Measurements from ENCODE around the gene GLI3.

Gene GLI3

GRCh38 chr7:42198974-42199668 lies 37.9 kb downstream of the GLI3 start:
- Histone ChIP-seq H3K4me1 (ENCODE audit: control insufficient read depth, insufficient read depth, low read length) (peaks cover 5% of the 10 kb centered on the region; the same call in 1 of the 2 replicates), H3K4me3 (ENCODE audit: low read depth, low read length) (no peak overlapping the region), H3K9me3 (ENCODE audit: control insufficient read depth, insufficient read depth, low read depth, low read length) (no peaks in the 10 kb centered on the region), H3K36me3 (ENCODE audit: control insufficient read depth in 2 of 2, insufficient read depth in 1 of 2, low read length in 2 of 2) (peaks cover 0 to 9% of the 10 kb centered on the region in 2 experiments; a peak in 1 of 3 replicates), H3K27ac (ENCODE audit: extremely low read depth, low read depth, low read length) (no peak overlapping the region)
- ChIA-PET CTCF (interaction anchor here (1.1 kb wide), 1 partner anchor 1280 kb away, joined by 3 read pairs; no protein-coding TSS in a partner anchor), POLR2A (no interaction called here)
- no peak for TF ChIP-seq MYNN (tag by site-specific recombination; IDR thresholded peaks at IDR 0.05; ENCODE audit: borderline replicate concordance)

- peaks cover 13% of the 10 kb centered on the region for H3K4me1 ChIP-seq (ENCODE audit: control insufficient read depth, insufficient read depth, low read length)
- TF ChIP-seq EGR2 (tag by site-specific recombination; IDR thresholded peaks at IDR 0.05; ENCODE audit: low read depth) (0 out of 2 replicates have a peak, but pooled peaks have one; percentile 44), ZFHX2 (tag by site-specific recombination; conservative IDR thresholded peaks at IDR 0.05) (peak; percentile 50)
- TF ChIP-seq, protein P1, sequence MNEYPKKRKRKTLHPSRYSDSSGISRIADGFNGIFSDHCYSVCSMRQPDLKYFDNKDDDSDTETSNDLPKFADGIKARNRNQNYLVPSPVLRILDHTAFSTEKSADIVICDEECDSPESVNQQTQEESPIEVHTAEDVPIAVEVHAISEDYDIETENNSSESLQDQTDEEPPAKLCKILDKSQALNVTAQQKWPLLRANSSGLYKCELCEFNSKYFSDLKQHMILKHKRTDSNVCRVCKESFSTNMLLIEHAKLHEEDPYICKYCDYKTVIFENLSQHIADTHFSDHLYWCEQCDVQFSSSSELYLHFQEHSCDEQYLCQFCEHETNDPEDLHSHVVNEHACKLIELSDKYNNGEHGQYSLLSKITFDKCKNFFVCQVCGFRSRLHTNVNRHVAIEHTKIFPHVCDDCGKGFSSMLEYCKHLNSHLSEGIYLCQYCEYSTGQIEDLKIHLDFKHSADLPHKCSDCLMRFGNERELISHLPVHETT (tag by site-specific recombination; IDR thresholded peaks at IDR 0.05), result no peak
- TF ChIP-seq, protein P2, sequence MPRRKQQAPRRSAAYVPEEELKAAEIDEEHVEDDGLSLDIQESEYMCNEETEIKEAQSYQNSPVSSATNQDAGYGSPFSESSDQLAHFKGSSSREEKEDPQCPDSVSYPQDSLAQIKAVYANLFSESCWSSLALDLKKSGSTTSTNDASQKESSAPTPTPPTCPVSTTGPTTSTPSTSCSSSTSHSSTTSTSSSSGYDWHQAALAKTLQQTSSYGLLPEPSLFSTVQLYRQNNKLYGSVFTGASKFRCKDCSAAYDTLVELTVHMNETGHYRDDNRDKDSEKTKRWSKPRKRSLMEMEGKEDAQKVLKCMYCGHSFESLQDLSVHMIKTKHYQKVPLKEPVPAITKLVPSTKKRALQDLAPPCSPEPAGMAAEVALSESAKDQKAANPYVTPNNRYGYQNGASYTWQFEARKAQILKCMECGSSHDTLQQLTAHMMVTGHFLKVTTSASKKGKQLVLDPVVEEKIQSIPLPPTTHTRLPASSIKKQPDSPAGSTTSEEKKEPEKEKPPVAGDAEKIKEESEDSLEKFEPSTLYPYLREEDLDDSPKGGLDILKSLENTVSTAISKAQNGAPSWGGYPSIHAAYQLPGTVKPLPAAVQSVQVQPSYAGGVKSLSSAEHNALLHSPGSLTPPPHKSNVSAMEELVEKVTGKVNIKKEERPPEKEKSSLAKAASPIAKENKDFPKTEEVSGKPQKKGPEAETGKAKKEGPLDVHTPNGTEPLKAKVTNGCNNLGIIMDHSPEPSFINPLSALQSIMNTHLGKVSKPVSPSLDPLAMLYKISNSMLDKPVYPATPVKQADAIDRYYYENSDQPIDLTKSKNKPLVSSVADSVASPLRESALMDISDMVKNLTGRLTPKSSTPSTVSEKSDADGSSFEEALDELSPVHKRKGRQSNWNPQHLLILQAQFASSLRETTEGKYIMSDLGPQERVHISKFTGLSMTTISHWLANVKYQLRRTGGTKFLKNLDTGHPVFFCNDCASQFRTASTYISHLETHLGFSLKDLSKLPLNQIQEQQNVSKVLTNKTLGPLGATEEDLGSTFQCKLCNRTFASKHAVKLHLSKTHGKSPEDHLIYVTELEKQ (tag by site-specific recombination; IDR thresholded peaks at IDR 0.05; ENCODE audit: borderline replicate concordance), result no peak
- ChIA-PET POLR2A (no interaction called here), CTCF (interaction anchor here (1.0 kb wide), 1 partner anchor 11 kb away, joined by 4 read pairs; no protein-coding TSS in a partner anchor)
- H3K4me3 ChIP-seq (ENCODE audit: low read depth, low read length), result no peak overlapping the region
- H3K9me3 ChIP-seq (ENCODE audit: control insufficient read depth, insufficient read depth, low read depth, low read length), result no peaks in the 10 kb centered on the region
- no peak overlapping the region for H3K27ac ChIP-seq (ENCODE audit: extremely low read depth, low read depth, low read length)
- H3K36me3 ChIP-seq (ENCODE audit: control insufficient read depth in 2 of 2, insufficient read depth in 1 of 2, low read length in 2 of 2), result peaks cover 0 to 9% of the 10 kb centered on the region in 2 experiments; a peak in 1 of 3 replicates
Measured at GRCh38 chr7:42198296-42198695, 38.7 kb downstream of the GLI3 start.

GRCh38 chr7:42197451-42197850 lies 39.6 kb downstream of the GLI3 start:
- ChIA-PET CTCF (interaction anchor here (1.0 to 1.5 kb wide), 2 partner anchors 11 to 12 kb away, joined by 3 to 4 read pairs; no protein-coding TSS in a partner anchor), POLR2A (no interaction called here)
- Histone ChIP-seq H3K4me1 (ENCODE audit: control insufficient read depth, insufficient read depth, low read length) (peaks cover 19% of the 10 kb centered on the region), H3K27ac (ENCODE audit: extremely low read depth, low read depth, low read length) (no peak overlapping the region), H3K36me3 (ENCODE audit: control insufficient read depth in 2 of 2, insufficient read depth in 1 of 2, low read length in 2 of 2) (peaks cover 0 to 9% of the 10 kb centered on the region in 2 experiments; a peak in 1 of 3 replicates), H3K9me3 (ENCODE audit: control insufficient read depth, insufficient read depth, low read depth, low read length) (no peaks in the 10 kb centered on the region), H3K4me3 (ENCODE audit: low read depth, low read length) (no peak overlapping the region)
- TF ChIP-seq ZNF112 (tag by site-specific recombination; IDR thresholded peaks at IDR 0.05) (no peak), ZNF350 (tag by site-specific recombination; IDR thresholded peaks at IDR 0.05) (no peak), ZNF354C (tag by site-specific recombination; IDR thresholded peaks at IDR 0.05; ENCODE audit: borderline replicate concordance, low read depth) (no peak), ZFP3 (tag by site-specific recombination; IDR thresholded peaks at IDR 0.05; ENCODE audit: low read depth) (no peak), ZNF26 (tag by site-specific recombination; IDR thresholded peaks at IDR 0.05) (no peak), ZNF600 (tag by site-specific recombination; IDR thresholded peaks at IDR 0.05) (no peak), ZNF658 (tag by site-specific recombination; IDR thresholded peaks at IDR 0.05) (no peak), ZNF707 (tag by site-specific recombination; IDR thresholded peaks at IDR 0.05) (no peak), HOXC10 (CRISPR knock-in tag; IDR thresholded peaks at IDR 0.05) (no peak), ZNF223 (tag by site-specific recombination; IDR thresholded peaks at IDR 0.05) (no peak), ZNF785 (tag by site-specific recombination; IDR thresholded peaks at IDR 0.05) (no peak), ZNF138 (tag by site-specific recombination; IDR thresholded peaks at IDR 0.05; ENCODE audit: borderline replicate concordance) (no peak), SP7 (tag by site-specific recombination; IDR thresholded peaks at IDR 0.05) (no peak), ZNF664 (tag by site-specific recombination; IDR thresholded peaks at IDR 0.05) (no peak)
- TF ChIP-seq, protein P3, sequence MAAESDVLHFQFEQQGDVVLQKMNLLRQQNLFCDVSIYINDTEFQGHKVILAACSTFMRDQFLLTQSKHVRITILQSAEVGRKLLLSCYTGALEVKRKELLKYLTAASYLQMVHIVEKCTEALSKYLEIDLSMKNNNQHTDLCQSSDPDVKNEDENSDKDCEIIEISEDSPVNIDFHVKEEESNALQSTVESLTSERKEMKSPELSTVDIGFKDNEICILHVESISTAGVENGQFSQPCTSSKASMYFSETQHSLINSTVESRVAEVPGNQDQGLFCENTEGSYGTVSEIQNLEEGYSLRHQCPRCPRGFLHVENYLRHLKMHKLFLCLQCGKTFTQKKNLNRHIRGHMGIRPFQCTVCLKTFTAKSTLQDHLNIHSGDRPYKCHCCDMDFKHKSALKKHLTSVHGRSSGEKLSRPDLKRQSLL (tag by site-specific recombination; IDR thresholded peaks at IDR 0.05), result no peak
